A549 (cell line): ENCODE data around the gene CALM1.
A peak's percentile ranks its signal among the peaks of the same experiment; 100 is the strongest.

Source experiments
- BHLHE40 ChIP-seq: IDR thresholded peaks from 2 replicates; pipeline ENCODE4 v1.6.1; 2012; ENCODE audit warnings: low read depth, low read length, inconsistent platforms
- CEBPB ChIP-seq, 2 experiments: fragments of >200 bp in 1 of 2; sonication (Bioruptor Twin) in 1 of 2; formaldehyde crosslinking in 1 of 2; IDR thresholded peaks; 2 replicates each; pipeline ENCODE4 v1.6.1; 2012 to 2016
- CHD2 ChIP-seq: fragments of 150-350 bp; IDR thresholded peaks from 2 replicates; pipeline ENCODE4 v1.6.1; 2014; ENCODE audit warnings: low read length; ENCODE audit not compliant: partially characterized antibody
- EHF ChIP-seq: fragments of 250-450 bp; sonication (Bioruptor Pico); IDR thresholded peaks from 2 replicates; pipeline ENCODE4 v1.5.0; 2020; ENCODE audit warnings: mild to moderate bottlenecking
- EP300 ChIP-seq, 2 experiments: fragments of >200 bp; sonication (Bioruptor Twin); formaldehyde crosslinking; IDR thresholded peaks; 2 replicates in 1 of 2; 3 replicates in 1 of 2; pipeline ENCODE4 v1.6.1; 2016 to 2017
- HOXA7 ChIP-seq: fragments of 250-450 bp; sonication (Bioruptor Pico); IDR thresholded peaks from 2 replicates; pipeline ENCODE4 v1.5.0; 2020; ENCODE audit warnings: mild to moderate bottlenecking, moderate library complexity
- MAFK ChIP-seq: fragments of 450-650 bp; IDR thresholded peaks from 2 replicates; pipeline ENCODE4 v1.6.1; 2014; ENCODE audit not compliant: partially characterized antibody
- MAZ ChIP-seq: fragments of 150-350 bp; IDR thresholded peaks from 2 replicates; pipeline ENCODE4 v1.6.1; 2014; ENCODE audit warnings: antibody characterized with exemption, low read depth, low read length, borderline replicate concordance
- POLR2A ChIP-seq: IDR thresholded peaks from 2 replicates; pipeline ENCODE4 v1.6.1; 2012; ENCODE audit warnings: mild to moderate bottlenecking, low read length
- RARB ChIP-seq: fragments of 250-450 bp; sonication (Bioruptor Pico); IDR thresholded peaks from 2 replicates; pipeline ENCODE4 v1.8.0; 2021; ENCODE audit warnings: mild to moderate bottlenecking, moderate library complexity
- TF ChIP-seq, protein P1 (sequence below): fragments of >200 bp; sonication (Bioruptor Twin); formaldehyde crosslinking; IDR thresholded peaks from 3 replicates; pipeline ENCODE4 v1.5.1; 2016
- TF ChIP-seq, protein P2 (sequence below): IDR thresholded peaks from 2 replicates; pipeline ENCODE4 v1.6.1; 2012
- TF ChIP-seq, protein P3 (sequence below): fragments of 450-650 bp; IDR thresholded peaks from 2 replicates; pipeline ENCODE4 v1.6.1; 2014; ENCODE audit warnings: antibody characterized with exemption

DNA sequence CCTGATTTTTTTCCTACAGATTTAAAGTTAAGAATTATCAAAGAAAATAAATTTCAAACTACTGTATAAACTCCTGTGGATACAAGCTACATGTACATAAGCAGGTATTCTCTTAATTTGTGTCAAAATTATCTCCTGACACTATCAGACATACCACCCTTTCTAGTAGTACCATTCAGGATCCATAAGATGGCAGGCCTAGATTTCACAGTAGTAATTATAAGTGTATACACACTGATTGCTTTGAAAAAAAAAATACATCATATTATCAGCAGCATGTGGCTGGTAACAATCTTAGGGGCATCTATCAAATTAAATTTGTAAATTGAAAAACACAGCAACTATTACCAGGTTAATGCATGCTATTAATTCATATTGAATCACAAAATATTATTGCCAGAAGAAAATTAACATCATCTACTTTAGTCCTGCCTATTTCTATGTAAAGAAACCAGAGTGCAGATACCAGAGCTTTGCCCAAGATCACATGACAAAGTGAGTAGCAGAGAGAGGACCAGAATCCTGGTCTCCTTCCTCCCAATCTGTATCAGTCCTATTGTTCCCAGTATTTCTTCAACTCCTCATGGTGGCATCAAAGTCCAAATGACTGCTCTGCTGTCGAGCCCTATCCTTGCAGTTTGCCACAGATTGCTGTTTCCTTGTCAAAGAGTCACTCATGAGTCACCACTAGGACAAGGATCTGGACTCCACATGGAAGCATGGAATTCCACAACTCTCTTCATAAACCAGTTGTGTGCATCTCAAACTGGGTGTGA is 27.7 kb upstream of the CALM1 start:
- no peak for TF ChIP-seq POLR2A
- TF ChIP-seq, protein P1, sequence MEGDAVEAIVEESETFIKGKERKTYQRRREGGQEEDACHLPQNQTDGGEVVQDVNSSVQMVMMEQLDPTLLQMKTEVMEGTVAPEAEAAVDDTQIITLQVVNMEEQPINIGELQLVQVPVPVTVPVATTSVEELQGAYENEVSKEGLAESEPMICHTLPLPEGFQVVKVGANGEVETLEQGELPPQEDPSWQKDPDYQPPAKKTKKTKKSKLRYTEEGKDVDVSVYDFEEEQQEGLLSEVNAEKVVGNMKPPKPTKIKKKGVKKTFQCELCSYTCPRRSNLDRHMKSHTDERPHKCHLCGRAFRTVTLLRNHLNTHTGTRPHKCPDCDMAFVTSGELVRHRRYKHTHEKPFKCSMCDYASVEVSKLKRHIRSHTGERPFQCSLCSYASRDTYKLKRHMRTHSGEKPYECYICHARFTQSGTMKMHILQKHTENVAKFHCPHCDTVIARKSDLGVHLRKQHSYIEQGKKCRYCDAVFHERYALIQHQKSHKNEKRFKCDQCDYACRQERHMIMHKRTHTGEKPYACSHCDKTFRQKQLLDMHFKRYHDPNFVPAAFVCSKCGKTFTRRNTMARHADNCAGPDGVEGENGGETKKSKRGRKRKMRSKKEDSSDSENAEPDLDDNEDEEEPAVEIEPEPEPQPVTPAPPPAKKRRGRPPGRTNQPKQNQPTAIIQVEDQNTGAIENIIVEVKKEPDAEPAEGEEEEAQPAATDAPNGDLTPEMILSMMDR = peak; percentile 6; the same call in 1 of the 3 replicates
- no peak for TF ChIP-seq BHLHE40
- no peak for TF ChIP-seq RARB (CRISPR knock-in tag)
- TF ChIP-seq EP300 (IDR thresholded peaks at IDR 0.05) = no peak
- no peak for TF ChIP-seq MAZ
- TF ChIP-seq, protein P2, sequence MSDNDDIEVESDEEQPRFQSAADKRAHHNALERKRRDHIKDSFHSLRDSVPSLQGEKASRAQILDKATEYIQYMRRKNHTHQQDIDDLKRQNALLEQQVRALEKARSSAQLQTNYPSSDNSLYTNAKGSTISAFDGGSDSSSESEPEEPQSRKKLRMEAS = no peak
- no peak for TF ChIP-seq CHD2
- TF ChIP-seq MAFK = no peak
- TF ChIP-seq, protein P3, sequence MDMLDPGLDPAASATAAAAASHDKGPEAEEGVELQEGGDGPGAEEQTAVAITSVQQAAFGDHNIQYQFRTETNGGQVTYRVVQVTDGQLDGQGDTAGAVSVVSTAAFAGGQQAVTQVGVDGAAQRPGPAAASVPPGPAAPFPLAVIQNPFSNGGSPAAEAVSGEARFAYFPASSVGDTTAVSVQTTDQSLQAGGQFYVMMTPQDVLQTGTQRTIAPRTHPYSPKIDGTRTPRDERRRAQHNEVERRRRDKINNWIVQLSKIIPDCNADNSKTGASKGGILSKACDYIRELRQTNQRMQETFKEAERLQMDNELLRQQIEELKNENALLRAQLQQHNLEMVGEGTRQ = no peak
- TF ChIP-seq EHF (CRISPR knock-in tag) = no peak
- TF ChIP-seq CEBPB (IDR thresholded peaks at IDR 0.05) = no peak
- no peak for TF ChIP-seq HOXA7 (CRISPR knock-in tag)
